Measurements from ENCODE around the gene PRKAR1B. TPM values are rescaled to one million over a fixed set of nuclear protein-coding genes. Genes with fewer than 3 reads are reported as not detected.

The PRKAR1B gene
- total and polyA plus RNA-seq, 8 donors: 16.3 to 43.5 (median 37.6) TPM

DNA sequence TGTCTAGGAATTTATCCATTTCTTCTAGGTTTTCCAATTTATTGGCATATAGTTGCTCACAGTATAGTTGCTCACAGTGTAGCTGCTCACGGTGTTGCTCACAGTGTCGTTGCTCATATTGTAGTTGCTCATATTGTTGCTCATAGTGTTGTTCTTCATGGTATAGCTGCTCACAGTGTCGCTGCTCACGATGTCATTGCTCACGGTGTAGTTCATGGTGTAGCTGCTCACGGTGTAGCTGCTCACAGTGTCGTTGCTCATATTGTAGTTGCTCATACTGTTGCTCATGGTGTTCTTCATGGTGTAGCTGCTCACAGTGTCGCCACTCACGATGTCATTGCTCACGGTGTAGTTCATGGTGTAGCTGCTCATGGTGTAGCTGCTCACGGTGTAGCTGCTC lies 7.7 kb upstream of the PRKAR1B start:
- no peak for TF ChIP-seq CTCF (IDR thresholded peaks at IDR 0.05)
- intact Hi-C loops (cut with DNase I): no loop called here
- no peak for ATAC-seq
- Histone ChIP-seq H3K9me3 (peaks cover 0 to 11% of the 10 kb centered on the region in 2 donors), H3K36me3 (peaks cover 0 to 40% of the 10 kb centered on the region in 2 donors), H3K4me1 (no peaks in the 10 kb centered on the region), H3K27me3 (no peaks in the 10 kb centered on the region), H3K27ac (no peak overlapping the region), H3K4me3 (no peak overlapping the region)
- DNase-seq: no peak

- Histone ChIP-seq H3K9me3 (peaks cover 0 to 11% of the 10 kb centered on the region in 2 donors), H3K4me1 (no peaks in the 10 kb centered on the region), H3K4me3 (no peak overlapping the region), H3K27ac (no peak overlapping the region), H3K27me3 (no peaks in the 10 kb centered on the region), H3K36me3 (peaks cover 0 to 40% of the 10 kb centered on the region in 2 donors)
- ATAC-seq (no peak), DNase-seq (no peak)
- intact Hi-C loops (cut with DNase I): no loop called here
- TF ChIP-seq CTCF (IDR thresholded peaks at IDR 0.05): no peak
Observed at GRCh38 chr7:734214-734613, 7.1 kb upstream of the PRKAR1B start.

- DNase-seq (no peak), ATAC-seq (no peak)
- intact Hi-C loops (cut with DNase I): no loop called here
- H3K27me3 ChIP-seq: no peaks in the 10 kb centered on the region
- no peak overlapping the region for H3K4me3 ChIP-seq
- peaks cover 0 to 34% of the 10 kb centered on the region in 2 donors for H3K36me3 ChIP-seq
- no peak overlapping the region for H3K27ac ChIP-seq
- TF ChIP-seq CTCF (IDR thresholded peaks at IDR 0.05): no peak
- H3K9me3 ChIP-seq: peaks cover 0 to 11% of the 10 kb centered on the region in 2 donors
- peaks cover 0 to 10% of the 10 kb centered on the region in 2 donors for H3K4me1 ChIP-seq
Observed at GRCh38 chr7:732556-732955, 5.5 kb upstream of the PRKAR1B start.

GRCh38 chr7:732094-732541 lies 5.0 kb upstream of the PRKAR1B start:
- peak in 1 of 2 donors; percentile 12 for TF ChIP-seq CTCF (IDR thresholded peaks at IDR 0.05)
- H3K27me3 ChIP-seq: no peaks in the 10 kb centered on the region
- ATAC-seq: peak; percentile 93

DNA sequence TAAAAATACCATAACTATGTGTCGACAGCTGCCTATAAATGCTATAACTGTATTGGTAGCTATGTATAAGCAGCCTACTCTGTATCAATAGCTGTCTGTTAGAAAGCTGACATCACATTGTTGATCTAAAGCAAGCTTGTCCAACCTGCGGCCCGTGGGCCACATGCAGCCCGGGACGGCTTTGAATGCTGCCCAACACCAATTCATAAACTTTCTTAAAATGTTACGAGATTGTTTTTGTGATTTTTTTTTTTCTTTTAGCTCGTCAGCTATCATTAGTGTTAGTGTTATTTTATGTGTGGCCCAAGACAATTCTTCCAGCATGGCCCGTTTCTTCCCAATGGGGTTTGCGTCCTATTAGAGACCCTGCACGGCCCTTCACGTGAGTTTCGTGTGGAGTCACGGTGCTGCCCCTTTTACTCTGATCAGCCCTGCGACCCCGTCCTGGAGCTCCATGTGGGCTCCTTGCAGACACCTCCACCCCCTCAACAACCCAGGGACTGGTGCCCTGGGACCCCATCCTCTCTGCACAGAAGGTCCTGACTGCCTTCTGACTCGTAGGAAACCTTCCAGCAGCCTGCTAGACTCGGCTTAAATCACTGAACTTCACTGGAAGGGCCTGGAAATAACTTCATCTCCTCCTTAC lies 4.5 kb upstream of the PRKAR1B start:
- TF ChIP-seq CTCF (IDR thresholded peaks at IDR 0.05): no peak

More at GRCh38 chr7:732094-732541, 5.0 kb upstream of the PRKAR1B start:
- Histone ChIP-seq H3K36me3 (peaks cover 0 to 34% of the 10 kb centered on the region in 2 donors), H3K9me3 (peaks cover 0 to 11% of the 10 kb centered on the region in 2 donors), H3K4me1 (peaks cover 0 to 10% of the 10 kb centered on the region in 2 donors), H3K4me3 (no peak overlapping the region), H3K27ac (no peak overlapping the region)
- peak in 3 of 4 donors; percentile 21 to 83 (median 47) for DNase-seq
- intact Hi-C loops (cut with DNase I): no loop called here

More for the DNA sequence above, 4.5 kb upstream of the PRKAR1B start:
- Histone ChIP-seq H3K4me1 (peaks cover 0 to 10% of the 10 kb centered on the region in 2 donors), H3K27me3 (no peaks in the 10 kb centered on the region), H3K4me3 (no peak overlapping the region), H3K27ac (no peak overlapping the region), H3K36me3 (peaks cover 0 to 34% of the 10 kb centered on the region in 2 donors), H3K9me3 (peaks cover 0 to 11% of the 10 kb centered on the region in 2 donors)
- ATAC-seq (no peak), DNase-seq (peak in 2 of 4 donors; percentile 24 to 35)
- intact Hi-C loops (cut with DNase I): no loop called here
